Panc1 (cell line): Measurements from ENCODE around the gene CBY1. TPM values are rescaled to one million over a fixed set of nuclear protein-coding genes. Genes with fewer than 3 reads are reported as not detected.

Source experiments
- ATAC-seq: fragments of 200-7000 bp; cut with Tn5 transposase; 2 replicates; pipeline ENCODE4 v1.9.1; 2020; ENCODE audit warnings: mild to moderate bottlenecking, moderate library complexity
- BruUV-seq: library from RNA; stranded (reverse); fragments of 400-500 nt; replicated peaks from 2 replicates; lab custom pipeline; 2021; lab: Mats Ljungman, UMichigan
- CTCF ChIA-PET: fragments of 300-600 bp; sonication (Branson Sonifier 250); formaldehyde crosslinking; loops from one replicate; lab custom pipeline; 2022; ENCODE audit warnings: antibody characterized with exemption; lab: Charles Lee
- POLR2A ChIA-PET: fragments of 300-600 bp; sonication (Branson Sonifier 250); formaldehyde crosslinking; loops from one replicate; lab custom pipeline; 2022; ENCODE audit warnings: antibody characterized with exemption; lab: Charles Lee
- DNase-seq: peaks from one replicate; pipeline ENCODE4 v3.0.0-alpha.2; 2010; ENCODE audit warnings: low read depth, low spot score
- H3K27ac ChIP-seq: 2 replicates; pipeline ENCODE4 v1.5.1; 2011; ENCODE audit warnings: mild to moderate bottlenecking, low read length, inconsistent platforms
- H3K27me3 ChIP-seq: fragments of 200-500 bp; sonication (Bioruptor generic); 2 replicates; pipeline ENCODE4 v1.6.0; 2014; ENCODE audit warnings: low read length, inconsistent platforms; ENCODE audit not compliant: control insufficient read depth, insufficient read depth
- H3K36me3 ChIP-seq: fragments of 200-500 bp; sonication (Bioruptor generic); 2 replicates; pipeline ENCODE4 v1.5.1; 2014; ENCODE audit warnings: inconsistent platforms, mild to moderate bottlenecking, low read length, moderate library complexity; ENCODE audit not compliant: control insufficient read depth, insufficient read depth
- H3K4me1 ChIP-seq: 2 replicates; pipeline ENCODE4 v1.5.1; 2011; ENCODE audit warnings: inconsistent platforms, mild to moderate bottlenecking, low read length, moderate library complexity; ENCODE audit not compliant: control insufficient read depth, insufficient read depth
- H3K4me3 ChIP-seq, 2 experiments: 2 replicates each; pipeline ENCODE4 v1.5.1; 2011 to 2012; ENCODE audit warnings: low read depth in 2 of 2, low read length in 2 of 2, mild to moderate bottlenecking in 2 of 2, inconsistent platforms in 1 of 2, moderate library complexity in 1 of 2
- H3K9me3 ChIP-seq: fragments of 200-500 bp; sonication (Bioruptor generic); 2 replicates; pipeline ENCODE4 v1.5.1; 2014; ENCODE audit warnings: low read depth, mild to moderate bottlenecking, inconsistent platforms, low read length, moderate library complexity; ENCODE audit not compliant: control insufficient read depth, insufficient read depth
- POLR2AphosphoS5 ChIP-seq: IDR thresholded peaks from 2 replicates; pipeline ENCODE4 v1.6.1; 2012; ENCODE audit warnings: mild to moderate bottlenecking, low read depth, low read length, moderate library complexity
- SIN3A ChIP-seq: IDR thresholded peaks from 2 replicates; pipeline ENCODE4 v1.6.1; 2012; ENCODE audit warnings: low read depth, mild to moderate bottlenecking, low read length, moderate library complexity, borderline replicate concordance; ENCODE audit not compliant: insufficient read depth
- TCF7L2 ChIP-seq: IDR thresholded peaks from 2 replicates; pipeline ENCODE4 v1.6.1; 2011; ENCODE audit warnings: mild to moderate bottlenecking, low read depth, low read length, inconsistent platforms
- in situ Hi-C: cut with HindIII; loops from 2 replicates; pipeline ENCODE4 v1.10.0; 2016; ENCODE audit warnings: low sequenced_read_pairs, low pct_unique_long_range_greater_than_20kb
- intact Hi-C: fragments of 100-400 bp; cut with micrococcal nuclease; formaldehyde crosslinking; loops from one replicate; pipeline ENCODE4 v1.10.0; 2022; ENCODE audit not compliant: unreplicated experiment
- total RNA-seq: library from RNA; stranded (reverse); gene quantifications from one replicate; pipeline ENCODE4 v1.2.1, GENCODE V29; 2021; ENCODE audit not compliant: unreplicated experiment
- TF ChIP-seq, protein P1 (sequence below): fragments of 450-650 bp; IDR thresholded peaks from 2 replicates; pipeline ENCODE4 v1.5.1; 2017; ENCODE audit warnings: mild to moderate bottlenecking
- TF ChIP-seq, protein P2 (sequence below), 2 experiments: IDR thresholded peaks; 2 replicates each; pipeline ENCODE4 v1.6.1; 2011 to 2012; ENCODE audit warnings: low read depth in 2 of 2, control low read depth in 1 of 2, low read length in 1 of 2, mild to moderate bottlenecking in 1 of 2, moderate library complexity in 1 of 2; ENCODE audit not compliant: insufficient read depth in 1 of 2

CBY1 gene
- total RNA-seq, 1 experiment from 2014 or later = 20.4 TPM

DNA sequence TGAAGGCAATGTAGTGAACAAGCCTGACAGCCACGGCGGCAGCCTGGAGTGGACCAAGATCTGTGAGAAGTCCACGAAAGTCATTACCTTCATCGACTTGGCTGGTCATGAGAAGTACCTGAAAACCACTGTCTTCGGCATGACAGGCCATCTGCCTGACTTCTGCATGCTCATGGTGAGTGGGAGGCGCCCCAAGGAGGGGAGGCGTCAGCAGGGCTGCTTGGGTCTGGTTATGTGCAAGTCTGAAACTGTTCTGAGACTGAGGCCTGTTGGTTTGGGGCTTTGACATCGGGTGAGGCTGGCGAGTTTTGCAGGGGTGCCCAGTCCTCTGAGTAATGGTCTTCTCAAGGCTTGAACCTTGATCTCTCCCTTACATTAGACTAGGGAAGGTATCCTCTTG is 60.4 kb downstream of the CBY1 start:
- peaks cover 2% of the 10 kb centered on the region; the same call in 1 of the 2 replicates for H3K36me3 ChIP-seq
- intact Hi-C loops (no loop called here), in situ Hi-C loops (no loop called here)
- DNase-seq (no peak), ATAC-seq (no peak)
- ChIA-PET CTCF (no interaction called here), POLR2A (no interaction called here)
- H3K9me3 ChIP-seq = no peaks in the 10 kb centered on the region
- no peak overlapping the region for H3K27ac ChIP-seq
- no TSS peak for BruUV-seq
- TF ChIP-seq POLR2AphosphoS5 (no peak), TCF7L2 (no peak), SIN3A (no peak)
- TF ChIP-seq, protein P1, sequence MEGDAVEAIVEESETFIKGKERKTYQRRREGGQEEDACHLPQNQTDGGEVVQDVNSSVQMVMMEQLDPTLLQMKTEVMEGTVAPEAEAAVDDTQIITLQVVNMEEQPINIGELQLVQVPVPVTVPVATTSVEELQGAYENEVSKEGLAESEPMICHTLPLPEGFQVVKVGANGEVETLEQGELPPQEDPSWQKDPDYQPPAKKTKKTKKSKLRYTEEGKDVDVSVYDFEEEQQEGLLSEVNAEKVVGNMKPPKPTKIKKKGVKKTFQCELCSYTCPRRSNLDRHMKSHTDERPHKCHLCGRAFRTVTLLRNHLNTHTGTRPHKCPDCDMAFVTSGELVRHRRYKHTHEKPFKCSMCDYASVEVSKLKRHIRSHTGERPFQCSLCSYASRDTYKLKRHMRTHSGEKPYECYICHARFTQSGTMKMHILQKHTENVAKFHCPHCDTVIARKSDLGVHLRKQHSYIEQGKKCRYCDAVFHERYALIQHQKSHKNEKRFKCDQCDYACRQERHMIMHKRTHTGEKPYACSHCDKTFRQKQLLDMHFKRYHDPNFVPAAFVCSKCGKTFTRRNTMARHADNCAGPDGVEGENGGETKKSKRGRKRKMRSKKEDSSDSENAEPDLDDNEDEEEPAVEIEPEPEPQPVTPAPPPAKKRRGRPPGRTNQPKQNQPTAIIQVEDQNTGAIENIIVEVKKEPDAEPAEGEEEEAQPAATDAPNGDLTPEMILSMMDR = no peak
- TF ChIP-seq, protein P2, sequence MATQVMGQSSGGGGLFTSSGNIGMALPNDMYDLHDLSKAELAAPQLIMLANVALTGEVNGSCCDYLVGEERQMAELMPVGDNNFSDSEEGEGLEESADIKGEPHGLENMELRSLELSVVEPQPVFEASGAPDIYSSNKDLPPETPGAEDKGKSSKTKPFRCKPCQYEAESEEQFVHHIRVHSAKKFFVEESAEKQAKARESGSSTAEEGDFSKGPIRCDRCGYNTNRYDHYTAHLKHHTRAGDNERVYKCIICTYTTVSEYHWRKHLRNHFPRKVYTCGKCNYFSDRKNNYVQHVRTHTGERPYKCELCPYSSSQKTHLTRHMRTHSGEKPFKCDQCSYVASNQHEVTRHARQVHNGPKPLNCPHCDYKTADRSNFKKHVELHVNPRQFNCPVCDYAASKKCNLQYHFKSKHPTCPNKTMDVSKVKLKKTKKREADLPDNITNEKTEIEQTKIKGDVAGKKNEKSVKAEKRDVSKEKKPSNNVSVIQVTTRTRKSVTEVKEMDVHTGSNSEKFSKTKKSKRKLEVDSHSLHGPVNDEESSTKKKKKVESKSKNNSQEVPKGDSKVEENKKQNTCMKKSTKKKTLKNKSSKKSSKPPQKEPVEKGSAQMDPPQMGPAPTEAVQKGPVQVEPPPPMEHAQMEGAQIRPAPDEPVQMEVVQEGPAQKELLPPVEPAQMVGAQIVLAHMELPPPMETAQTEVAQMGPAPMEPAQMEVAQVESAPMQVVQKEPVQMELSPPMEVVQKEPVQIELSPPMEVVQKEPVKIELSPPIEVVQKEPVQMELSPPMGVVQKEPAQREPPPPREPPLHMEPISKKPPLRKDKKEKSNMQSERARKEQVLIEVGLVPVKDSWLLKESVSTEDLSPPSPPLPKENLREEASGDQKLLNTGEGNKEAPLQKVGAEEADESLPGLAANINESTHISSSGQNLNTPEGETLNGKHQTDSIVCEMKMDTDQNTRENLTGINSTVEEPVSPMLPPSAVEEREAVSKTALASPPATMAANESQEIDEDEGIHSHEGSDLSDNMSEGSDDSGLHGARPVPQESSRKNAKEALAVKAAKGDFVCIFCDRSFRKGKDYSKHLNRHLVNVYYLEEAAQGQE (IDR thresholded peaks at IDR 0.05; ENCODE audit: insufficient read depth in 1 of 2, low read depth in 2 of 2, low read length in 1 of 2) = no peak
- H3K4me1 ChIP-seq = peaks cover 4% of the 10 kb centered on the region
- H3K27me3 ChIP-seq = no peaks in the 10 kb centered on the region
- H3K4me3 ChIP-seq = no peak overlapping the region

DNA sequence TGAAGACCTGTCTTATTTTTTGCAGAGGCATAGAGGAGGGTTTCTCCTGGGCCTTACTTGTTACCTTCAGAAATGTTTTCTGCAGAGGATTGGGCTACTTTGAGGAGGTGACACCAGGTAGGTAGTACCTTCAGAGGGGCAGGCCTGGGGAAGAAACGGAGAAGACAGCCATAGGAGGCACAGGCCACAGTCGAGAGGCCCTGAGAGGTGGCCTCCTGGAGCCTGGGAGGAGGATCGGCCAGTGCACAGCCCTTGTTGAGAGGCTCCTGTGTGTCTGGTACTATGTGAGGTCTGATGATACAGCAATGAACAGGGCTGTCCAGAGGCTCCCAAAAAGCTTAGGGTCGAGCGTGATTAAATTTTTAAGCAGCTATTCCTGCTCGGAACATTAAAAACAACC is 60.8 kb downstream of the CBY1 start:
- Histone ChIP-seq H3K9me3 (no peaks in the 10 kb centered on the region), H3K4me3 (no peak overlapping the region), H3K27me3 (no peaks in the 10 kb centered on the region), H3K4me1 (peaks cover 4% of the 10 kb centered on the region), H3K27ac (no peak overlapping the region), H3K36me3 (peaks cover 5% of the 10 kb centered on the region; the same call in 1 of the 2 replicates)
- BruUV-seq = no TSS peak
- TF ChIP-seq TCF7L2 = no peak
- TF ChIP-seq SIN3A = no peak
- TF ChIP-seq POLR2AphosphoS5 = no peak
- TF ChIP-seq, protein P2 (IDR thresholded peaks at IDR 0.05; ENCODE audit: insufficient read depth in 1 of 2, low read depth in 2 of 2, low read length in 1 of 2) = no peak
- intact Hi-C loops = no loop called here
- ChIA-PET CTCF (no interaction called here), POLR2A (no interaction called here)
- ATAC-seq (no peak), DNase-seq (no peak)
- in situ Hi-C loops = no loop called here
